GM19395 (cell line): Measurements from ENCODE around the gene GRK5.

Experiments used
- ATAC-seq: cut with Tn5 transposase; IDR thresholded peaks from one replicate; pipeline ENCODE4 v1.9.1; 2021; ENCODE audit warnings: mild to moderate bottlenecking, moderate library complexity; ENCODE audit not compliant: unreplicated experiment

GRK5 gene

GRCh38 chr10:119498889-119499676 is 291.7 kb downstream of the GRK5 start:
- ATAC-seq = no peak

- ATAC-seq = no peak
Observed at GRCh38 chr10:119499677-119500002, 292.3 kb downstream of the GRK5 start.

GRCh38 chr10:119500123-119500795 is 292.9 kb downstream of the GRK5 start:
- ATAC-seq = no peak

GRCh38 chr10:119500821-119501220 is 293.4 kb downstream of the GRK5 start:
- no peak for ATAC-seq

- ATAC-seq = peak; percentile 24
Observed at GRCh38 chr10:119501690-119502089, 294.3 kb downstream of the GRK5 start.

- ATAC-seq = peak; percentile 70
Observed at GRCh38 chr10:119502209-119502608, 294.8 kb downstream of the GRK5 start.

GRCh38 chr10:119502618-119503155 is 295.3 kb downstream of the GRK5 start:
- no peak for ATAC-seq

- ATAC-seq = no peak
Observed at GRCh38 chr10:119503821-119504220, 296.4 kb downstream of the GRK5 start.

GRCh38 chr10:119504651-119505050 is 297.3 kb downstream of the GRK5 start:
- no peak for ATAC-seq

GRCh38 chr10:119505131-119505551 is 297.8 kb downstream of the GRK5 start:
- no peak for ATAC-seq
